HG03060 (cell line): Measurements from ENCODE around the gene MYH3.

Experiments used
- ATAC-seq: cut with Tn5 transposase; IDR thresholded peaks from one replicate; pipeline ENCODE4 v1.9.1; 2021; ENCODE audit warnings: low read depth, moderate number of reproducible peaks; ENCODE audit not compliant: unreplicated experiment

Gene MYH3

GRCh38 chr17:10616502-10617119, 40.5 kb downstream of the MYH3 start:
- no peak for ATAC-seq

DNA sequence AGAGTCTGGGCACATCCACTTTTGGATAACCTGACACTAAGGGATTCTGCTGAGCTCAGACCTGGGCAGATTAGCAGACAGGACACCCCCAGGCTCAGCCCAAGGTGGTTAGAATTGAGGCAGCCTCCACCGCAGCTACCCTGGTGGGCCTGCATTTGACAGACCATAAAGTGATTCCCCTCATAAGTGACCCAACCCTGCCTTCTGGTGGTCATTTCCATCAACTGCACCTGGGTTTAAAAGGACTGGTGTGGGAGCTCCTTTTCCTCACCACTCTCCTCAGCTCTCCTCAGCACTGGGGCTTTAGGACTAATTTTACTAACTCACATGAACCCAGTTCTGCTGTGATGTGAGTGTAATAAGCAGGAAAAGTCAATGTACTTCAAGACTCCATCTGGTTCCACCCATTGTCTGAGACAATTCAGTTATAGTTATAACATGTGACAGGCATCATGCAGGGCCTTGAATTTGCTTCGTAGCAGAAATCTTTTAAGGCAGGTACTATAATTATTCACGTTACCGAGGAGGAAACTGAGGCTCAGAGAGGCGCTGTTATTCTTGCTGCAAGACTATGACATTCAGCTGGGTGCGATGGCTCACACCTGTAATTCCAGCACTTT, 42.5 kb downstream of the MYH3 start:
- no peak for ATAC-seq

DNA sequence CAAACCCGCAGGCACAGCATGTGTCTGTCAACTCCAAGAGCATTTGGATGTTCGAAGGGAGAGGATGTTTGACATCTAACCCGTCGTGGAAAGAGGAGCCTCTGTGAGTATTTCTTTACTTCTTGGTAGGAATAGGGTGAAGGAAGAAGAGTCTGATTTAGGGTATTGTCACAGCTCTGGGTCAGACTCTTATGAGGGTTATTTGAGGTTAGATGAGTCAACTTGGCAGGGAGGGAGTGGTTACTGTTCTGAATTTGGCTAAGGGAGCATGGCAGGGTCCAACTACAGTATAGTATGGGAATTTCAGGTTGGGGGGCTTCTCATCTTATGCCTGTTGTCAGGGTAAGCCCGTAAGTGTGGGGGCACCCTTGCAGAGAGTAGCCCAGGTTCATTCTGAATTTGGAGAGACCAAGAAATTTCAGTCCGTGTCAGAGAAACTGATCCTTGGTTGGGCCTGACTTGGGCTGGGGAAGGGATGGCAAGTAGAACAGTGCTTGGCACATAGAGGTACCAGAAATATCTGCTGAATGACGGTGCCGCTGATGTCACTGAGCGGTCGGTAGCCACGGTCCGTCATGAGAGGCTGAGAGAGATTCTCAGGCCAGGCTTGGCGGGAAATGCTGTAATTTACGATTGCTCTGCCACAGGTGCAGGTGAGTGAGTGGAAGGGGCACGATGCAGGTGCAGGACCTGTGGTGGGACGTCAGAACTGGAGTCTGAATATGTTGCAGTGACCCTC, 43.2 kb downstream of the MYH3 start:
- no peak for ATAC-seq

DNA sequence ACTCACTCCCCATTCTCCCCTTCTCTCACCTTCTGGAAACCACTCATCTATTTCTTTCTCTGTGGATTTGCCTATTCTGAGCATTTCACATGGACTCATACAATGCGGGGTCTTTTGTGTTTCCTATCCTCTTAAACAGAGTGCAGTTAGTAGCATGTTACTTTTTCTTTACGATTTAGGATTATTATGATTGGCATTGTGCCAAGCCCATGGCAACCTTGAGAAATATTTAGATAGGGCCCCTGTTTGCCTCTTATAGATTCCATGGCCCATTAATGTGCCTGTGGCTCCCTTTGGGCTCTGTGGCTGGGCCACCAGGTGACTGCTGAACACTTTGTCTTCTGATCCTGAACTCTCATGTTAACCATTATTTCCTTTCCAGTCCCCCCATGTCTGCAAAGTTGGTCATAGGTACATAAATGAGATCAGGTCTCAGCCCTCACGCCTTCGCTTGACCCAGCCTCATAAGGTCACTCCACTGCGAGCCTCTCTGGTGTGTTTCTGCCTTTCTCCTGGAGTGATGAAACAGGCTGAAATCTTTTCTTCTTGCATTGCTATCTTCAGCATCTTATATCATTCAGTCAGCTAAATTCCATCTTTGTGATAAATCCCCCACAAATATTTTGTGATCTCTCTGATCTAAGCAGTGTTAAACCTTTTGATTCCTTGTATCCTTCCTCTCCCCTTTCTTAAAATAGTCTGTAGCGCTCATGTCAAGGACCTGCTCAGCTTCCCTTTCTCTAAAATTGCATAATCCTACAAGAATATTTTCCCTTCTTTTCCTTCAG, 44.0 kb downstream of the MYH3 start:
- no peak for ATAC-seq

GRCh38 chr17:10610884-10611283, 46.2 kb downstream of the MYH3 start:
- no peak for ATAC-seq

GRCh38 chr17:10608244-10608643, 48.9 kb downstream of the MYH3 start:
- ATAC-seq = no peak

- ATAC-seq = no peak
Observed at GRCh38 chr17:10606110-10606509, 51.0 kb downstream of the MYH3 start.

DNA sequence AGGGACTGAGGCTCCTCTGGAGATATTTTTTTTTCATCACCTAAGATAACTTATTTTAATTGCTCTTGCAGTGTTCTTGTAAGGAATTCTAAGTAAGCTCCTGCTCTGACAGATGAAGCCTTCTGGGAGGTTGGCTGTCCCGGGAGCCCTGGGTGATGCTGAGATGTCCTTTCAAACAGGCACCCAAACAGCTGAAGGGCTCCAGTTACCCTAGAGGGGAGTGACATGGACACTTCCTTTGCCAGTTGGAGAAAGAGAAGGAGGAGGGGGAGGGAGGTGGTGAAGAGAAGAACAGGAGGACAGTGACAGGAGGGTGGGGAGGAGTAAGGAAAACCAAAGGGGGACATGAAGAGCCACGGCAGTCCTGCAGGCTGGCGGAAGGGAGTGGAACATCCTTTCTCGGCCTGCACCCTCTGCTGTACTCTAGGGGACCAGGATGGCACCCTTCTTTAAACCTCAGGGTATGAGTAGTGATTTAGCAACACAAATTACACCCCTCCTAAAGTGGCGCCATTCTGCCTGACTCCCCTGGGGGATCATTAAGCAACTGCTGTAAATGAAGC, 51.8 kb downstream of the MYH3 start:
- no peak for ATAC-seq

DNA sequence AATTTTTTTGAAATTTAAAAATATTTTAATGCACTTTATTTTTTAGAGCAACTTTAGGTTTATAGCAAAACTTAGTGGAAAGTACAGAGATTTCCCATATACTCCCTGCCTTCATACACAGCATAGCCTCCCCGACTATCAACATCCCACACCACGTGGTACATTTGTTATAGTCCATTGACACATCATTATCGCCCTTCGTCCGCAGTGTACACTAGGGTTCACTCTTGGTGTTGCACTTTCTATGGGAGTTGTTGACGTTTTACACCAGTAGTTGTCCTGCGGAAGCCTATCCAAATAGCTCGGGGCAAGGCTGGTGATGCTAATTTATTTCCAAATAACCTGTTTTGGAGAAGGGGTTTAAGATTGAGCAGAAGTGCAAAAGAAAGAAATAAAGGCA, 52.6 kb downstream of the MYH3 start:
- ATAC-seq = no peak

DNA sequence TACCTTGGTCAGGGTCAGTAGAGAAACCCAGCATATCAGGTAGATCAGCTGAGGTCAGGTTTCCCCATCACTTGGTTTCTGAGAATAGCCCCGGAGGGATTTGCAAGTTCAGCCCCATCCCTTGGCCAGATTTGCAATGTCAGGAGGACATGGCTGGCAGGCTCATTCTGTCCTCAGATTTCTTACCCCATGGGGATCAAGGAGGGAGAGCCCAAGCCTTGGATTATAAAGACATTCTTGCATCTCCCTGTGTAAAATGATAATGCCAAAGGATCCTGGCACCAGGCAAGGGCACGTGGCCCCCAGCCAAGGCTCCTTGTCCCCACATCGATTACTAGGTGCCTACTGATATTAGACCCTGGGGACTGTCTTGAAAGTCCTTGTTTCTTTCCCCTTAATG, 53.2 kb downstream of the MYH3 start:
- no peak for ATAC-seq

- ATAC-seq = no peak
Observed at GRCh38 chr17:10600571-10600970, 56.5 kb downstream of the MYH3 start.

GRCh38 chr17:10598621-10599020, 58.5 kb downstream of the MYH3 start:
- ATAC-seq = no peak

DNA sequence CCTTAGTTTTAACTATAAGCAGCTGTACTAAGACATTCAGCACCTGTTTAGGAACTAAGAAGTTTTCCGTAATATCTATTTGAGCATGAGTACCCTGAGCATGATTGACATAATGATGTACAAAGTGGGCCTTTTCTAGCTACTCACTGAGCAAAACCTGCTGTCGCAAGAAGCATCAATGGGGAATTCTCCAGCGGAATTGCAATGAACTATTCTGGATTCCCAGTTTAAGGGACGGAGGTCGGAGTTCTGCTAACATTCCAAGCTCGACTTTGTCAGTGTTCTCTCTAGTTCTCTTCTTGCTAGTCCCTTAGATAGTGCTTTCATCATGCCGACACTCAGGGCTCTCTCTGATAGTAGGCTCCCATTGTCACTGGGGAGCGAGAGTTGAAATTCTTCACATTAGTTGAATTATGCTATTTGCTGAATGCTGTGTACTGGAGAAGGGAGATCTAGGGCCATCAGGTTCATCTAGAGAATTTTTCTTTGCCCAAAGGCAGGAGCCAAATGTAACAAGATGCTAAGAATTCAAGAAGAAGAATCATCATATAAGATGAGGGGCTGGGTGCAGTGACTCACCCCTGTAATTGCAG, 67.5 kb downstream of the MYH3 start:
- no peak for ATAC-seq

GRCh38 chr17:10585529-10585928, 71.6 kb downstream of the MYH3 start:
- no peak for ATAC-seq

DNA sequence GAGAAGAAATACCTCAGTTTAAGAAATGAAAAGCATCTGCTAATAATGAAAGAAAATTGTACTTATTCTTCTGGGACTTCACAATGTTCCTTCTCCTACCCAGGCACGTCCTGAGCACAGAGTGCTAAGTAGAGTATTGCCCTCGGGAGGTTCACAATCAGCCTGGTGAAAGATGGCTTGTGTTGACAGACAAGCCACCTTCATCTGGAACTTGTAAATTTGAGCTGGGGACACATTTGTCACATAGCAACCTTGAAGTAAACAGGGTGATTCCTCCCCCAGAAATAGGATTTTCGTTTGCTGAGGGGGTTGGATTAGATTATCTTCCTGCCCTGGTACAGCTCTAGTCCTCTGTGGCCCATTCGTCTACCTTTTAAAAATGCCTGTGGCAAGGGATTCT, 73.3 kb downstream of the MYH3 start:
- ATAC-seq = no peak

- no peak for ATAC-seq
Observed at GRCh38 chr17:10579270-10579669, 77.8 kb downstream of the MYH3 start.
